Bronchial epithelial cell (primary cell): ENCODE results near the gene MGME1. TPM values are rescaled to one million over a fixed set of nuclear protein-coding genes. Genes with fewer than 3 reads are reported as not detected.

Source experiments
- DNase-seq: peaks from one replicate; pipeline ENCODE4 v3.0.0-alpha.2; 2010; ENCODE audit warnings: low read depth
- FAIRE-seq: peaks from 2 replicates; lab custom pipeline; 2011; peaks lifted over from hg19 to GRCh38; lab: Jason Lieb, UNC
- H3K27me3 ChIP-seq: 2 replicates; pipeline ENCODE4 v1.5.1; 2011; ENCODE audit warnings: low read length; ENCODE audit not compliant: control insufficient read depth, insufficient read depth
- H3K36me3 ChIP-seq: 2 replicates; pipeline ENCODE4 v1.5.1; 2011; ENCODE audit warnings: low read length; ENCODE audit not compliant: control insufficient read depth, insufficient read depth
- H3K4me3 ChIP-seq: 2 replicates; pipeline ENCODE4 v1.5.1; 2011; ENCODE audit warnings: mild to moderate bottlenecking, low read depth, low read length, control low read depth
- total RNA-seq: library from RNA; depleted of rRNA; stranded (reverse); fragments of >200 nt; gene quantifications from 2 replicates; pipeline ENCODE4 v1.2.1, GENCODE V29; 2014
- TF ChIP-seq, protein P1 (sequence below): IDR thresholded peaks from 2 replicates; pipeline ENCODE4 v1.5.1; 2011; ENCODE audit warnings: mild to moderate bottlenecking, moderate library complexity, low read length, control low read depth, inconsistent platforms; ENCODE audit not compliant: insufficient read depth, severe bottlenecking

Gene MGME1
- total RNA-seq, 1 donor from 2014 or later, result 10.3 TPM

GRCh38 chr20:18009116-18009515, 40.3 kb downstream of the MGME1 start:
- Histone ChIP-seq H3K4me3 (no peak overlapping the region), H3K36me3 (no peaks in the 10 kb centered on the region), H3K27me3 (no peaks in the 10 kb centered on the region)
- TF ChIP-seq, protein P1, sequence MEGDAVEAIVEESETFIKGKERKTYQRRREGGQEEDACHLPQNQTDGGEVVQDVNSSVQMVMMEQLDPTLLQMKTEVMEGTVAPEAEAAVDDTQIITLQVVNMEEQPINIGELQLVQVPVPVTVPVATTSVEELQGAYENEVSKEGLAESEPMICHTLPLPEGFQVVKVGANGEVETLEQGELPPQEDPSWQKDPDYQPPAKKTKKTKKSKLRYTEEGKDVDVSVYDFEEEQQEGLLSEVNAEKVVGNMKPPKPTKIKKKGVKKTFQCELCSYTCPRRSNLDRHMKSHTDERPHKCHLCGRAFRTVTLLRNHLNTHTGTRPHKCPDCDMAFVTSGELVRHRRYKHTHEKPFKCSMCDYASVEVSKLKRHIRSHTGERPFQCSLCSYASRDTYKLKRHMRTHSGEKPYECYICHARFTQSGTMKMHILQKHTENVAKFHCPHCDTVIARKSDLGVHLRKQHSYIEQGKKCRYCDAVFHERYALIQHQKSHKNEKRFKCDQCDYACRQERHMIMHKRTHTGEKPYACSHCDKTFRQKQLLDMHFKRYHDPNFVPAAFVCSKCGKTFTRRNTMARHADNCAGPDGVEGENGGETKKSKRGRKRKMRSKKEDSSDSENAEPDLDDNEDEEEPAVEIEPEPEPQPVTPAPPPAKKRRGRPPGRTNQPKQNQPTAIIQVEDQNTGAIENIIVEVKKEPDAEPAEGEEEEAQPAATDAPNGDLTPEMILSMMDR, result no peak
- DNase-seq (no peak), FAIRE-seq (no peak)

- Histone ChIP-seq H3K36me3 (no peaks in the 10 kb centered on the region), H3K27me3 (no peaks in the 10 kb centered on the region), H3K4me3 (no peak overlapping the region)
- FAIRE-seq (no peak), DNase-seq (no peak)
- TF ChIP-seq, protein P1, result no peak
These were observed 42.7 kb downstream of the MGME1 start for GRCh38 chr20:18011482-18011881.

DNA sequence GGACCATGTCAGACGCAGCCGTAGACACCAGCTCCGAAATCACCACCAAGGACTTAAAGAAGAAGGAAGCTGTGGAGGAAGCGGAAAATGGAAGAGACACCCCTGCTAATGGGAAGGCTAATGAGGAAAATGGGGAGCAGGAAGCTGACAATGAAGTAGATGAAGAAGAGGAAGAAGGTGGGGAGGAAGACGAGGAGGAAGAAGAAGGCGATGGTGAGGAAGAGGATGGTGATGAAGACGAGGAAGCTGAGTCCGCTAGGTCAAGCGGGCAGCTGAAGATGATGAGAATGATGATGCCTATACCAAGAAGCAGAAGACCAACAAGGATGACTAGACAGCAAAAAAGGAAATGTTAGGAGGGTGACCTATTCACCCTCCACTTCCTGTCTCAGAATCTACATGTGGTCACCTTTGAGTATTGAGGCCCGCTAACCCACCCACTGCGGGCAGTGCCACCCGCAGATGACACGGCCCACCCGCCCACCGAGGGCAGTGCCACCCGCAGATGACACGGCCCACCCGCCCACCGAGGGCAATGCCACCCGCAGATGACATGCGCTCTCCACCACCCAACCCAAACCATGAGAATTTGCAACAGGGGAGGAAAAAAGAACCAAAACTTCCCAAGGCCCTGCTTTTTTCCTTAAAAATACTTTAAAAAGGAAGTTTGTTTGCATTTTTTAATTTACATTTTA, 43.3 kb downstream of the MGME1 start:
- no peaks in the 10 kb centered on the region for H3K36me3 ChIP-seq
- H3K4me3 ChIP-seq, result no peak overlapping the region
- DNase-seq (no peak), FAIRE-seq (no peak)
- TF ChIP-seq, protein P1, result no peak
- no peaks in the 10 kb centered on the region for H3K27me3 ChIP-seq

- TF ChIP-seq, protein P1, result no peak
- Histone ChIP-seq H3K4me3 (no peak overlapping the region), H3K27me3 (no peaks in the 10 kb centered on the region), H3K36me3 (no peaks in the 10 kb centered on the region)
- FAIRE-seq (no peak), DNase-seq (no peak)
These were observed 44.1 kb downstream of the MGME1 start for GRCh38 chr20:18012901-18013300.

DNA sequence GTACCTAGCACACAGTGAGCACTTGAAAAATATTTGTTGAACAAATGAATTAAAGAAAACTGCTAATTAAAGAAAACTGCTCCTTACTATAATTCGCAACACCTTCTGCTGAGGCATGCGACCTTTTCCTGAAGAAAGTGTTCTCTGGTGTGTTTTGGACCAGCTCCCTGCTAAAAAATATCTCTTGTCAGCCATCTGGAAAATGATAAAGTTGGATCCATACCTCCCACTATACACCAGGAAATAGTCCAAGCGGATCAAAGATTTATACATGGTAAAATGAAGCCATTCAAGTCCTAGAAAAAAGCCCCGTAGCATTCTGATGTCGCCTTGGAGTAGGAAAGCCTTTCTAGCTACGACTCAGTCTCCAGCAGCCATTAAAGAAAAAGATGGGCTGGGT, 45.6 kb downstream of the MGME1 start:
- no peaks in the 10 kb centered on the region for H3K27me3 ChIP-seq
- no peaks in the 10 kb centered on the region for H3K36me3 ChIP-seq
- no peak overlapping the region for H3K4me3 ChIP-seq
- FAIRE-seq (no peak), DNase-seq (no peak)
- TF ChIP-seq, protein P1, result no peak

DNA sequence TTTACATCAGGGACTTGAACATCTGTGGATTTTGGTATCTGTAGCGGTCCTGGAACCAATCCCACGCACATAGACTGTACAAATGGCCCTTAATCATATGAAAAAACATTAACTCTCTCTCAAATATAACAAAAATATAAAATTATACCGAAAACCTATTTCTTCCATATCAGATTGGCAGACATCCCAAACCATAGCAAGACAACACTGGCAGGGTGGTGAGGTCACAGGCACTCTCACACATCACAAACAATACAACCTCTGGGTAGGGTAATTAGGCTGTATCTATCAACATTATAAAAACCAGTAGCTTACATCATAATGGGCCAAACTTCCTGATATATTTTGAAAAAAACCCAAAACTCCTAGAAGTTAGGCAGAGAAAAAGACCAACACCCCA, 48.0 kb downstream of the MGME1 start:
- Histone ChIP-seq H3K36me3 (peaks cover 10% of the 10 kb centered on the region), H3K27me3 (no peaks in the 10 kb centered on the region), H3K4me3 (no peak overlapping the region)
- TF ChIP-seq, protein P1, result no peak
- DNase-seq, result no peak
- FAIRE-seq, result no peak
